ENCODE data around the gene MPHOSPH6. TPM values are rescaled to one million over a fixed set of nuclear protein-coding genes. Genes with fewer than 3 reads are reported as not detected.

Gene MPHOSPH6
- total and polyA plus RNA-seq, 8 donors: 1.9 to 15.3 (median 6.9) TPM

- Histone ChIP-seq H3K4me1 (no peaks in the 10 kb centered on the region), H3K27me3 (no peaks in the 10 kb centered on the region), H3K4me3 (no peak overlapping the region), H3K9me3 (no peaks in the 10 kb centered on the region), H3K36me3 (no peaks in the 10 kb centered on the region), H3K27ac (no peak overlapping the region)
- DNase-seq: no peak
- 83 to 84% methylated on average over 2 of the region's 2 CpGs for WGBS, 2 donors
- intact Hi-C loops (cut with DNase I): no loop called here
- ATAC-seq: no peak
- no peak for FAIRE-seq
- no peak for TF ChIP-seq CTCF (IDR thresholded peaks at IDR 0.05)
These were observed 12.6 kb downstream of the MPHOSPH6 start for GRCh38 chr16:82157534-82157812.

- DNase-seq (no peak), ATAC-seq (no peak)
These were observed 13.1 kb downstream of the MPHOSPH6 start for GRCh38 chr16:82156761-82157533.

GRCh38 chr16:82152641-82153112 lies 17.3 kb downstream of the MPHOSPH6 start:
- no peaks in the 10 kb centered on the region for H3K36me3 ChIP-seq
- TF ChIP-seq CTCF (IDR thresholded peaks at IDR 0.05): no peak
- H3K27ac ChIP-seq: no peak overlapping the region
- WGBS, 2 donors: 84 to 93% methylated on average over 8 of the region's 8 CpGs
- no peak for DNase-seq
- no peak overlapping the region for H3K4me3 ChIP-seq
- intact Hi-C loops (cut with DNase I): no loop called here
- no peaks in the 10 kb centered on the region for H3K27me3 ChIP-seq
- no peak for FAIRE-seq
- H3K9me3 ChIP-seq: no peaks in the 10 kb centered on the region
- ATAC-seq: peak in 1 of 4 donors; percentile 35
- H3K4me1 ChIP-seq: no peaks in the 10 kb centered on the region

More at GRCh38 chr16:82156761-82157533, 13.1 kb downstream of the MPHOSPH6 start:
- H3K27me3 ChIP-seq: no peaks in the 10 kb centered on the region
- H3K4me3 ChIP-seq: no peak overlapping the region
- H3K9me3 ChIP-seq: no peaks in the 10 kb centered on the region
- intact Hi-C loops (cut with DNase I): no loop called here
- 94 to 98% methylated on average over 14 of the region's 14 CpGs for WGBS, 2 donors
- H3K27ac ChIP-seq: no peak overlapping the region
- no peaks in the 10 kb centered on the region for H3K4me1 ChIP-seq
- FAIRE-seq: no peak
- H3K36me3 ChIP-seq: no peaks in the 10 kb centered on the region
- TF ChIP-seq CTCF (IDR thresholded peaks at IDR 0.05): no peak

- TF ChIP-seq CTCF (IDR thresholded peaks at IDR 0.05): no peak
- H3K4me1 ChIP-seq: no peaks in the 10 kb centered on the region
- WGBS, 2 donors: 92 to 98% methylated on average over 2 of the region's 2 CpGs
- H3K27me3 ChIP-seq: no peaks in the 10 kb centered on the region
- DNase-seq (no peak), ATAC-seq (no peak), FAIRE-seq (no peak)
- intact Hi-C loops (cut with DNase I): no loop called here
- H3K9me3 ChIP-seq: no peaks in the 10 kb centered on the region
- H3K36me3 ChIP-seq: no peaks in the 10 kb centered on the region
- no peak overlapping the region for H3K4me3 ChIP-seq
- no peak overlapping the region for H3K27ac ChIP-seq
These were observed 17.8 kb downstream of the MPHOSPH6 start for GRCh38 chr16:82152196-82152595.

- Histone ChIP-seq H3K27me3 (no peaks in the 10 kb centered on the region), H3K36me3 (no peaks in the 10 kb centered on the region), H3K4me1 (no peaks in the 10 kb centered on the region), H3K27ac (no peak overlapping the region), H3K9me3 (no peaks in the 10 kb centered on the region), H3K4me3 (no peak overlapping the region)
- intact Hi-C loops (cut with DNase I): no loop called here
- FAIRE-seq: no peak
- no peak for TF ChIP-seq CTCF (IDR thresholded peaks at IDR 0.05)
- DNase-seq: no peak
- no peak for ATAC-seq
- 72 to 88% methylated on average over 1 of the region's 1 CpG for WGBS, 2 donors
These were observed 19.5 kb downstream of the MPHOSPH6 start for GRCh38 chr16:82150549-82150948.
